ENCODE measurements around the gene AP3B1. TPM values are rescaled to one million over a fixed set of nuclear protein-coding genes. Genes with fewer than 3 reads are reported as not detected.

Gene AP3B1
- total RNA-seq, 1 donor, result 77.4 TPM

GRCh38 chr5:78279194-78279593 is 15.3 kb downstream of the AP3B1 start:
- Histone ChIP-seq H3K27me3 (ENCODE audit: insufficient read depth, low read length) (no peaks in the 10 kb centered on the region), H3K36me3 (ENCODE audit: insufficient read depth, low read length) (peaks cover 6% of the 10 kb centered on the region), H3K4me2 (ENCODE audit: insufficient read depth, low read length) (no peak overlapping the region), H4K20me1 (ENCODE audit: insufficient read depth, low read length) (peaks cover 25% of the 10 kb centered on the region), H3K4me1 (ENCODE audit: insufficient read depth, low read length) (no peaks in the 10 kb centered on the region), H3K79me2 (ENCODE audit: insufficient read depth, low read length) (peaks cover 89% of the 10 kb centered on the region), H3K27ac (ENCODE audit: low read depth, low read length) (no peak overlapping the region), H3K9me3 (ENCODE audit: low read depth, low read length) (no peaks in the 10 kb centered on the region), H3K4me3 (ENCODE audit: insufficient read depth, low read length) (no peak overlapping the region), H2AFZ (ENCODE audit: low read length) (no peak overlapping the region)
- DNase-seq (ENCODE audit: insufficient read length, low spot score, missing footprints), result no peak
- no peak for TF ChIP-seq CTCF (IDR thresholded peaks at IDR 0.05; ENCODE audit: extremely low read depth, low read depth, low read length)

DNA sequence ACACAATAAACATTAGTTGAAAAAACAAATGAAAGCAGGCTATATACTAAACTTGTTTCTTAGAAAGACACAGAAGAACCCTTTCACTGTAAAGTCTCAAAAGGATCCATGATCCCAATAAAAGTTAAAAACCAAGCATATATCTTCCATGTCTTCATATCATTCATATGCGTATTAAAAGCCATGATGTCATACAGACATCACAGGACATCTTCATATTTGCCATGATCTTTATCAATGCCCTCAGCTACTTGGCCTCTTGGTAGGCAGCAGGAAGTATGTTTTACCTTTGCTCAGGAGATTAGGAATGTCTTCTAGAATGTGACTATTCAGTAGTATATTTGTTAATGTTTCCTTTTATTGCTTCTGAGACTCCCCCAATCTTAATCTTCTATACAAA is 16.8 kb downstream of the AP3B1 start:
- no peak for DNase-seq (ENCODE audit: insufficient read length, low spot score, missing footprints)
- no peak for TF ChIP-seq CTCF (IDR thresholded peaks at IDR 0.05; ENCODE audit: extremely low read depth, low read depth, low read length)
- no peak overlapping the region for H3K4me2 ChIP-seq (ENCODE audit: insufficient read depth, low read length)
- H2AFZ ChIP-seq (ENCODE audit: low read length), result no peak overlapping the region
- no peaks in the 10 kb centered on the region for H3K4me1 ChIP-seq (ENCODE audit: insufficient read depth, low read length)
- H3K36me3 ChIP-seq (ENCODE audit: insufficient read depth, low read length), result peaks cover 6% of the 10 kb centered on the region
- peaks cover 26% of the 10 kb centered on the region for H4K20me1 ChIP-seq (ENCODE audit: insufficient read depth, low read length)
- no peak overlapping the region for H3K27ac ChIP-seq (ENCODE audit: low read depth, low read length)
- no peaks in the 10 kb centered on the region for H3K9me3 ChIP-seq (ENCODE audit: low read depth, low read length)
- H3K79me2 ChIP-seq (ENCODE audit: insufficient read depth, low read length), result peaks cover 87% of the 10 kb centered on the region
- no peak overlapping the region for H3K4me3 ChIP-seq (ENCODE audit: insufficient read depth, low read length)
- H3K27me3 ChIP-seq (ENCODE audit: insufficient read depth, low read length), result no peaks in the 10 kb centered on the region

DNA sequence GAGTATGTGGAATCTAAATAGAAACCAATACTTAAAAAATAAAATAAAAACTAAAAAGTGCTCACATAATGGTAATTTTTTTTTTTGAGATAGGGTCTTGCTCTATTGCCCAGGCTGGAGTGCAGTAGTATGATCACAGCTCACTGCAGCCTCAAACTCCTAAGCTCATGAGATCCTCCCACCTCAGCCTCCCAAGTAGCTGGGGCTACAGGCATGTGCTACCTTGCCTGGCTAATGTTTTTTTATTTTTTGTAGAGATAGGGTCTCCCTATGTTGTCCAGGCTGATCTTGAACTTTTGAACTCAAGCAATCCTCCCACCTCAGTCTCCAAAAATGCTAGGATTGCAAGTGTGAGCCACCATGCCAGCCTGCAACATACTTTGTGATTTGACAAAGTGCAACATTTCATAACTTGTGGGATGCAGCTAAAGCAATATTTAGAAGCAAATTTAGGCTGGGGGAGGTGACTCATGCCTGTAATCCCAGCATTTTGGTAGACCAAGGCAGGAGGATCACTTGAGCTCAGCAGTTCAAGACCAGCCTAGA is 18.4 kb downstream of the AP3B1 start:
- no peak for DNase-seq (ENCODE audit: insufficient read length, low spot score, missing footprints)
- Histone ChIP-seq H3K36me3 (ENCODE audit: insufficient read depth, low read length) (peaks cover 8% of the 10 kb centered on the region), H3K79me2 (ENCODE audit: insufficient read depth, low read length) (peaks cover 88% of the 10 kb centered on the region), H3K4me2 (ENCODE audit: insufficient read depth, low read length) (no peak overlapping the region), H3K27ac (ENCODE audit: low read depth, low read length) (no peak overlapping the region), H3K4me3 (ENCODE audit: insufficient read depth, low read length) (no peak overlapping the region), H2AFZ (ENCODE audit: low read length) (no peak overlapping the region), H4K20me1 (ENCODE audit: insufficient read depth, low read length) (peaks cover 22% of the 10 kb centered on the region), H3K27me3 (ENCODE audit: insufficient read depth, low read length) (no peaks in the 10 kb centered on the region), H3K9me3 (ENCODE audit: low read depth, low read length) (no peaks in the 10 kb centered on the region), H3K4me1 (ENCODE audit: insufficient read depth, low read length) (no peaks in the 10 kb centered on the region)
- TF ChIP-seq CTCF (IDR thresholded peaks at IDR 0.05; ENCODE audit: extremely low read depth, low read depth, low read length), result no peak

DNA sequence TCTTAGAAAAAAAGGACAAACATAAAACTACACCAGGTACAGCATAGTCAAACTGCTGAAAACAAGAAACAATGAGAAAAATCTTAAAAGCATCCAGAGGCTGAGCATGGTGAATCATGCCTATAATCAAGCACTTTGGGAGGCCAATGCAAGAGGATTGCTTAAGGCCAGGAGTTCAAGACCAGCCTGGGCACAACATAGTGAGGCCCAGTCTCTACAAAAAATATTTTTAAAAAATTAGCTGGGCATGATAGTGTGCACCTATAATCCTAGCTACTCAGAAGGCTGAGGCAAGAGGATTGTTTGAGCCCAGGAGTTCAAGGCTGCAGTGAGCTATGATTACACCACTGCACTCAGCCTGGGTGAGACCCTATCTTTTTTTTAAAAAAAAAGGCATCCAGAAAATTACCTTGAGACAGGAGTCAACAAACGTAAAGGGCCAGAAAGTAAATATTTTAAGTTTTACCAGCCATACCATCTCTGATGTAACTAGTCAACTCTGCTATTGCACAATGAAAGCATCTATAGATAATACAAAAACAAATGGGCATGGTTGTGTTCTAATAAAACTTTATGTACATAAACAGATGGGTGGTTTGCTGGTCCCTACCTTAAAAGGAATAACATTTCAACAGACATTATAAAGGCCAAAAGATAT is 19.8 kb downstream of the AP3B1 start:
- no peaks in the 10 kb centered on the region for H3K9me3 ChIP-seq (ENCODE audit: low read depth, low read length)
- no peak overlapping the region for H3K4me2 ChIP-seq (ENCODE audit: insufficient read depth, low read length)
- H3K36me3 ChIP-seq (ENCODE audit: insufficient read depth, low read length), result peaks cover 8% of the 10 kb centered on the region
- H4K20me1 ChIP-seq (ENCODE audit: insufficient read depth, low read length), result peaks cover 22% of the 10 kb centered on the region
- no peaks in the 10 kb centered on the region for H3K27me3 ChIP-seq (ENCODE audit: insufficient read depth, low read length)
- H2AFZ ChIP-seq (ENCODE audit: low read length), result no peak overlapping the region
- peaks cover 86% of the 10 kb centered on the region for H3K79me2 ChIP-seq (ENCODE audit: insufficient read depth, low read length)
- no peak overlapping the region for H3K4me3 ChIP-seq (ENCODE audit: insufficient read depth, low read length)
- no peaks in the 10 kb centered on the region for H3K4me1 ChIP-seq (ENCODE audit: insufficient read depth, low read length)
- no peak for TF ChIP-seq CTCF (IDR thresholded peaks at IDR 0.05; ENCODE audit: extremely low read depth, low read depth, low read length)
- no peak overlapping the region for H3K27ac ChIP-seq (ENCODE audit: low read depth, low read length)
- DNase-seq (ENCODE audit: insufficient read length, low spot score, missing footprints), result no peak

All from osteoblast (primary cell).